PC-9 (cell line): ENCODE data around the gene DDX52.

Experiments used
- CTCF ChIP-seq: fragments of 200-600 bp; sonication (generic); conservative IDR thresholded peaks from 2 replicates; pipeline ENCODE4 v1.6.1; 2017; ENCODE audit warnings: mixed run types, antibody characterized with exemption, mild to moderate bottlenecking, moderate library complexity
- EZH2 ChIP-seq: fragments of 200-600 bp; sonication (generic); IDR thresholded peaks from 2 replicates; pipeline ENCODE4 v1.8.0; 2017; ENCODE audit warnings: antibody characterized with exemption, low read depth

GRCh38 chr17:37678036-37678435, 34.8 kb upstream of the DDX52 start:
- no peak for TF ChIP-seq CTCF
- no peak for TF ChIP-seq EZH2
